ENCODE data around the gene TCF15.

Gene TCF15

DNA sequence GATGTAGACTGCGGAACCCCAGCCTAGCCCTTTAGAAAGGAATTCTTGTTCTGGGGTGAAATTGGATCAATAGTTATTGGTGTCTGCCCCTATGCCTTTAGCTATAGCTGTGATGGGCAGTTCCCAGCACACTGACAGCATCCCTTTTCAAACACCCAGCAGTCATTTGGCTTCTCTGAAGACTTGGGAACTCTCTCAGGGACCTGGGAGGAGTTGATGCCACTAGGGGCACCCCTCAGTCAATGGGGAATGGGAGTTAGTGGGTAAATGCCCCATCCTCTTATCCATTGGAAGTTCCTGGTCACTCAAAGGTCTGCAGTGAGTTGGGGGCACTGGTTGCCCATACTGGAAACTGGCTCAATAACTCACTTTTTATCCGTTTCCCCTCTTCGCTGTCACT, 34.9 kb downstream of the TCF15 start:
- Histone ChIP-seq H3K36me3 (ENCODE audit: insufficient read depth, low read length) (no peaks in the 10 kb centered on the region), H2AFZ (ENCODE audit: low read depth, low read length) (no peak overlapping the region), H3K9me3 (ENCODE audit: low read length) (no peaks in the 10 kb centered on the region), H3K27me3 (ENCODE audit: insufficient read depth, low read length) (peaks cover 37% of the 10 kb centered on the region), H3K4me3 (ENCODE audit: low read length) (no peak overlapping the region), H3K4me1 (ENCODE audit: insufficient read depth, low read length) (no peaks in the 10 kb centered on the region)

DNA sequence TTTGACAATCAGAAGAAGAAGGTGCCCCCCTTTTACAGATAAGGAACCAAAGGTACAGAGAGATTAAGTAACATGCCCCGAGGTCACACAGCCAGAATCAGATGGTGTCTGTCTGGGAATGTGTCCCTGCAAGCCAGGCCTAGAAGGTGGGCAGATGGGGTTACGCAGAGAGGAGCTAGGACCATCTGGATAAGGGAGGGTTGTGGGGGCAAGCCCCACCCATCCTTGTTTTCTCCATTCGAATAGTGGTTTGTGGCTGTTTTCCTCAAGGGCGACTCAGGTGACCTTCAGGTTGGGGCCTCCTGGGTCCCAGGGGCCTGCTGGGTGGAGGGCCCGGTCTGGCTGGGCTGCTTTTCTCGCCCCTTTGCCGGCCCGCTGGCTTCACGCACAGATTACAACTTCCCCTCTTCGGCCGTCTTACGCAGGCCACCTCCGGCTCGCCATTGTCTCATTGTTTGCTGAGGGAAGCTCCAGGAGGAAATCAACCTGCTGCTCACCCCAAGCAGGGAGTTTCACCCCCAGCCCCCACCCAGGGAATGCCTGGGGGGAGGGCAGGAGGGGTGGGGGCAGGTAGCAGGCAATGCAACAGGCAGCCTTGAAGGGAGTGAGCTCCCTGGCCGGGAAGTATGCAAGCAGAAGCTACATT, 35.7 kb downstream of the TCF15 start:
- Histone ChIP-seq H3K27me3 (ENCODE audit: insufficient read depth, low read length) (peaks cover 37% of the 10 kb centered on the region), H2AFZ (ENCODE audit: low read depth, low read length) (no peak overlapping the region), H3K36me3 (ENCODE audit: insufficient read depth, low read length) (no peaks in the 10 kb centered on the region), H3K4me3 (ENCODE audit: low read length) (no peak overlapping the region), H3K4me1 (ENCODE audit: insufficient read depth, low read length) (no peaks in the 10 kb centered on the region), H3K9me3 (ENCODE audit: low read length) (no peaks in the 10 kb centered on the region)

DNA sequence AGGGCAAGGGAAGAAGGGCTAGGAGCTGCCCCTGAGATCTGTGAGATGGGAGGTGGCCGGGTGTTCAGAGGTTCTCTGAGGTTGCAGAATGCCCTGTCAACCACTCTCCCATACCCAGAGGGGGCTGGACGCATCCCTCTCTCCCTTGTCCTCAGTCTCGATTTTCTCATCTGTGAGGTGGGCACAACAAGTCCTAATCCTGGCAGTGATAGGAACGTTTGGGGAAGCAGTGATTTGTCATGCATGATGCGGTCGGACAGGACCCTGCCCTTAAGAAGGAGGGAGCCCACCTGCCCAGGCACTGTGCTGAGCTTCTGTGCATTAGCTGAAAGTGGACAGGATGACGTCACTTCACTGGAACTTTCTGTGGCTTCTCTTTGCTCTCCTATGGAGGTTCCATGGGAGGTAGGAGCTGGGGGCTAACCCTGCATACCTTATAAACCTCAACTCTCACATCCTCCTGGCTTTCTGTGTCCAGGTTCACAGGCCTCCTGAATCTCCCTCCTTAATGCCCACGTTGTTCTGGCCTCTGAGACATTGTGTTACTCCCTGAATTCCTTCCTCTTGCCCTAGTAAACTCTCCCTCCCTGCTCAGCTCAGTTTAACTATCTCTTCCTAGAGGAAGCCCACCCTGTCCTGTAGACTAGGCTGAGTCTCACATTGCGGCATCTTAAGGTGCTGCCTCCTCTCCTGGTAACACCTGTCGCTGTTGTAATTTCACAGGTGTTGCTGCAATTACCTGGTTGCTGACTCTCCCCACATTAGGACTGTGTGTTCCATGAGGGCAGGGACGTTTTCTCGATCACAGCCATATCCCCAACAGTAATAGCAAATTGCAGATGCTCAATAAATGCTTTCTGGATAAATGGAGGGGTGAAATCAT, 36.5 kb downstream of the TCF15 start:
- H3K4me1 ChIP-seq (ENCODE audit: insufficient read depth, low read length) = no peaks in the 10 kb centered on the region
- no peak overlapping the region for H2AFZ ChIP-seq (ENCODE audit: low read depth, low read length)
- H3K9me3 ChIP-seq (ENCODE audit: low read length) = no peaks in the 10 kb centered on the region
- peaks cover 37% of the 10 kb centered on the region for H3K27me3 ChIP-seq (ENCODE audit: insufficient read depth, low read length)
- H3K4me3 ChIP-seq (ENCODE audit: low read length) = no peak overlapping the region
- H3K36me3 ChIP-seq (ENCODE audit: insufficient read depth, low read length) = no peaks in the 10 kb centered on the region

DNA sequence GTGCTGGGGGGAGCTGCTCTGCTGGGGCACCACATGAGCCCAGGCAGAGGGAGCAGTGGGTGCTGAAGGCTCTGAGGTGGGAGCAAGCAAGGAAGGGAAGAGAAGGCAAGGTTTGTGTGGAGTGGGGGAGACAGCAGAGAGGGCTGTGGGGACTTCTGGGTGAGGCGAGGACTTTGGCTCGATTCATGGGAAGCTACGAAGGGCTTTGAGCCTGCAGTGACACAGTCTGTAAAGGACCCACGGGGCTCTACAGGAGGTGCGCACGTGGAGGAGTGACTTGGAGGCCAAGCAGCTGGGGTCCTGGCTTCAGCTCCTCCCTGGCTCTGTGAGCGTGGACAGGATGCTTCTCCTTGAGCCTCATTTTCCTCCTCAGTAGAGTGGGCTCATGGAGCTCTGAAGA, 37.4 kb downstream of the TCF15 start:
- Histone ChIP-seq H3K36me3 (ENCODE audit: insufficient read depth, low read length) (no peaks in the 10 kb centered on the region), H3K27me3 (ENCODE audit: insufficient read depth, low read length) (peaks cover 37% of the 10 kb centered on the region)

DNA sequence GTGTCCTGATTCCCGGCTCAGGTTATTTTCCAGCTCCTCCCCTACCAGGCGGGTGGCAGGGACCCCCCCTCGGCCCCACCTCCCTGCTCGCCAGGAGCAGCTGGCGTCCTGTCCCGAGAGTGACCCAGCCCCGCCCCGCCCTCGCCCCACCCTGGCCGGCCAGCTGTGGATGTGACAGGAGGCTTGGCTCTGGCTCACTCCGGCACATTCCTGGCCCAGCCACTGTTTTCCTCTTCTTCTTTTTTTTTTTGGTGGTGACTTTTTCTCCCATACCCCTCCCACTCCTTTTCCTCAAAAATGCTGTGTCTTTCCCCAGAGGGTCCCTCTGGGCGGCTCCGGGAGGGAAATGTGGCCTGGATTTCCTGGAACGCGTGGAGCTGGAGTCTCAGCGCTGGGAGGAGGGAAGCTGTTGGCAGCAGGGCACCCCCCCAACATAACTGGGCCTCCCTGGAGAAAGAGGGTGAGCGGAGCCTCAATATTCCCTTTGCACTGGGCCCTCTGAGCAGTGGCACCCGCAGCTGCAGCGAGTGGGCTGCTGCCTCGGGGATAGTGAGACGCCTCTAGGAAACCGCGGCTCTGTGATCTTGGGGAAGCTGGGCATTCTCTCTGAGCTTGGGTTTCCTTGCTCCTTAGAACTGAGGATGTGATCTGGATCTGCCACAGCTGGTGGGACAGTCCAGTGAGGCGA, 38.2 kb downstream of the TCF15 start:
- H3K4me3 ChIP-seq (ENCODE audit: low read length) = no peak overlapping the region
- no peaks in the 10 kb centered on the region for H3K4me1 ChIP-seq (ENCODE audit: insufficient read depth, low read length)
- H3K9me3 ChIP-seq (ENCODE audit: low read length) = no peaks in the 10 kb centered on the region
- H3K27me3 ChIP-seq (ENCODE audit: insufficient read depth, low read length) = peaks cover 46% of the 10 kb centered on the region
- H2AFZ ChIP-seq (ENCODE audit: low read depth, low read length) = no peak overlapping the region
- H3K36me3 ChIP-seq (ENCODE audit: insufficient read depth, low read length) = no peaks in the 10 kb centered on the region

More for the DNA sequence above, 37.4 kb downstream of the TCF15 start:
- H3K4me3 ChIP-seq (ENCODE audit: low read length) = no peak overlapping the region
- no peak overlapping the region for H2AFZ ChIP-seq (ENCODE audit: low read depth, low read length)
- H3K4me1 ChIP-seq (ENCODE audit: insufficient read depth, low read length) = no peaks in the 10 kb centered on the region
- no peaks in the 10 kb centered on the region for H3K9me3 ChIP-seq (ENCODE audit: low read length)

DNA sequence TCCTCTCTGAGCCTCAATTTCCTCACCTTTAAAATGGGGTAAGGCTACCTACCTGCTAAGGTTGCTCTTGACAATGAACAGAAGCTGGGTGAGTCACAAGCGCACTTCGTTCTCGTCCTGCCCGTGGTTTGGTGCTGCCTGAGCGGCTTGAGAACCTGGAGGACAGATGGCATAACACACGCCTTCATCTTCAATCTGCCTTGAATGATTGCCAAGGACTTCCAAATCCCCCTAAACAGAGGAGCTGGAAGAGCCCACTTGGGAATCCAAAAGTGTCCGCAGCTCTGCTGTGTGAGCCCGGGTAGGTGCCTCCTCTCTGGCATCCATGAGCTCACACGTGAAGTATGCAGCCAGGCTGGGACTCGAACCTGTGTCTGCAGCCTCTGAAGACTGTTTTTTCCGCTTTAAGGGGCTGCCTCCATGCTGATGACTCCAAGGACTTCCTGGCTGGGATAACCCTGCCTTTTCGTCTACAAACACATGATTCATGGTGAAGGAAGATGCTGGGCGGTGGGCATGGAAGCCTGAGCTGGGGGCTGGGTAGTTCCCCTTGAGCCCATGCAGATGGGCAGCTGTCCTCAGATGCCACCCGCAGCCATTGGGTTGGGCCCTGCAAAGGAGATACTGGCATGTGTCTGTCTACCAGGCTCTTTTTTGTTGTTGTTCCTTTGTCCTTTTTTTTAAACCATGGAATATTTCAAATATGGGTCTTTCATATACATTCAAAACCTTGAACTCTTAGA, 41.3 kb downstream of the TCF15 start:
- no peak overlapping the region for H2AFZ ChIP-seq (ENCODE audit: low read depth, low read length)
- peaks cover 34% of the 10 kb centered on the region for H3K27me3 ChIP-seq (ENCODE audit: insufficient read depth, low read length)
- no peaks in the 10 kb centered on the region for H3K9me3 ChIP-seq (ENCODE audit: low read length)
- H3K4me1 ChIP-seq (ENCODE audit: insufficient read depth, low read length) = no peaks in the 10 kb centered on the region
- H3K36me3 ChIP-seq (ENCODE audit: insufficient read depth, low read length) = no peaks in the 10 kb centered on the region
- no peak overlapping the region for H3K4me3 ChIP-seq (ENCODE audit: low read length)

DNA sequence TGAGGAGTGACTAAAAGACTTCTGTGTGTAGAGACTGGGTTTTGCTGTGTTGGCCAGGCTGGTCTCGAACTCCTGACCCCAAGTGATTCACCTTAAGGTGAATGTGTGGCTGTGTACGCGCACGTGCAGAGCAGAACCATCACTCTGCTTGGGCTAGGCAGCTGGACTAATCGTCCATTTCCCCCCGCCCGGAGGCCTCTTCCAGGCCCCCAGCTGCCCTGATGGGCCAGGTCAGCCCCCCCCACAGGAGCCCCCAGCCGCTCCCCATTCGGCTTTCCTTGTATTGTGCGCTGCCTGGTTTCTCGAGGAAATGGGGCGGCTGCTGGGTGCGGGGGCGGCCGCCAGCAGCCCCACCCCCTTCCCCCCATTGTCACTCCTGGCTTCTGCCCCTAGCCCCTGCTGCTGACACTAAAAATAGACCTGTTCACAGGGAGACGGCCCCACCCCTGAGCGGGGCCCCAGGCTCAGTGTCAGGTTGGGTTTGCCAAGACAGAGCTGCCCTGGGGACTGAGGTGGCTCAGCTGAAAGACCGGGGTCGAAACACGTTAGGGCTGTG, 41.9 kb downstream of the TCF15 start:
- Histone ChIP-seq H3K36me3 (ENCODE audit: insufficient read depth, low read length) (no peaks in the 10 kb centered on the region), H3K9me3 (ENCODE audit: low read length) (no peaks in the 10 kb centered on the region), H3K4me1 (ENCODE audit: insufficient read depth, low read length) (no peaks in the 10 kb centered on the region), H2AFZ (ENCODE audit: low read depth, low read length) (no peak overlapping the region), H3K4me3 (ENCODE audit: low read length) (no peak overlapping the region), H3K27me3 (ENCODE audit: insufficient read depth, low read length) (peaks cover 34% of the 10 kb centered on the region)

DNA sequence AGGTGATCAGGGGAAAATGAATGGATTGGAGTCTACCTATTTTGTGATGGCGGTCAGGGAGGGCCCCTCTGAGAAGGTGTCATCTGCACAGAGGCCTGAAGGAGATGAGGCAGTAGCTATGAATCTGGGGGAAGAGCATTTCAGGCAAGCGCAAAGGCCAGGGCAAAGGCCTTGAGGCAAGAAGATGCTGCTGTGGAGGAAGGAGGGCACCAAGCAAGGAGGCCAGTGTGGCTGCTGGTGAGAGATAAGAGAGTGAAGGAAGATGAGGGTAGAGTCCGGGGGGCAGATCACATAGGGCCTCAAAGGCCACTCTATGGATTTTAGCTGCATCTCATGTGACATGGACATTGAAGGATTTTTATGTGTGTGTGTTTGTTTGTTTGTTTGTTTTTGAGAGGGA, 45.9 kb downstream of the TCF15 start:
- no peaks in the 10 kb centered on the region for H3K36me3 ChIP-seq (ENCODE audit: insufficient read depth, low read length)
- H3K27me3 ChIP-seq (ENCODE audit: insufficient read depth, low read length) = peaks cover 23% of the 10 kb centered on the region
- no peak overlapping the region for H2AFZ ChIP-seq (ENCODE audit: low read depth, low read length)
- no peak overlapping the region for H3K4me3 ChIP-seq (ENCODE audit: low read length)
- no peaks in the 10 kb centered on the region for H3K4me1 ChIP-seq (ENCODE audit: insufficient read depth, low read length)
- no peaks in the 10 kb centered on the region for H3K9me3 ChIP-seq (ENCODE audit: low read length)

DNA sequence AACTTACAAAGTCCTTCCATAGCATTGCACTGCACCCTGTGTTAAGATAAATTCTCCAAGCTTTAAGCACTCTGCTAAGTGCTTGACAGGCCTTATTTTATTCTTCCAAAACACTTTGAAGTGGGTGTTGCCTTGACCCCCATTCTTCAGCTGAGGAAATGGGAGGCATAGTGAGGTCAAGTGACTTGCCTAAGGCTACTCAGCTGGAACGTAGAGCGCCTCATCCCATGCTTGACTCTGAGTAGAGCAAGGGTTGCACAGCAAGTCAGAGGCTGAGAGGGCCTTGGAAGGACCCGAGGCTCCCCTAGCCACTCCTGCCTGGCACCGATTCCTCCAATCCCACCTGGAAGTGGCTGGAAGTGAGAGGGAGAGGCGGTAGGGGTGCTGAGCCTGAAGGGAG, 46.9 kb downstream of the TCF15 start:
- H3K4me1 ChIP-seq (ENCODE audit: insufficient read depth, low read length) = no peaks in the 10 kb centered on the region
- H3K4me3 ChIP-seq (ENCODE audit: low read length) = no peak overlapping the region
- no peak overlapping the region for H2AFZ ChIP-seq (ENCODE audit: low read depth, low read length)
- no peaks in the 10 kb centered on the region for H3K36me3 ChIP-seq (ENCODE audit: insufficient read depth, low read length)
- H3K27me3 ChIP-seq (ENCODE audit: insufficient read depth, low read length) = peaks cover 25% of the 10 kb centered on the region
- H3K9me3 ChIP-seq (ENCODE audit: low read length) = no peaks in the 10 kb centered on the region

DNA sequence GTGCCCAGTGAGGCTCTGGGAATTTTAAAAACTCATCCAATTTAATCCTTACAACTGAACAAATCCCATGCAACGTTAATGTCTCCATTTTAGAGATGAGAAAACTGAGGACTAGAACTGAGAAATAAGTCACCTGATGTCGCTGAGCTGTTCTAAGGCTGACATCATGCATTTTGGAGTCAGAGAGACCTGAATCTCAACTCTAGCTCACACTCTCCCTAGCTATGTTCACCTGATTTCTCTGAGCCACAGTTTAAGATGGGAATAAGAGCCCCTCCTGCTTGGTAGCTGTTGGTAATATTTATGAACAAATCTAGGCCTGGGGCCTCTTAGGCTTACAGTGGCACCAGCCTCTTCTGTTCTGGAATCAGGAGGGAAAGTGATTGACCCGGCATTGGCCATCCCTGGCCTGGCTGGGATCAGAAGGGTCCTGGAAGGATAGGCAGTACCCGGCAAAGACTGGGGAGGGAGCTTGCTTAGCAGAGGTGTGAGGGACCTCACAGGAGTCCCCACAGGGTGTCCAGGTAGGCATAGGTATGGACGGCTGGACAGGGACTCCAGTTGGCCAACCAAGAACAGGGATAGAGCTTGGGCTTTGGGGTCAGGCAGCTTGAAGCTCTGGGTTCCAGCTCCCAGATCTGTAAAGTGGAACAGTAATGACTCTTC, 47.7 kb downstream of the TCF15 start:
- Histone ChIP-seq H3K36me3 (ENCODE audit: insufficient read depth, low read length) (no peaks in the 10 kb centered on the region), H3K27me3 (ENCODE audit: insufficient read depth, low read length) (peaks cover 25% of the 10 kb centered on the region), H3K4me3 (ENCODE audit: low read length) (no peak overlapping the region), H2AFZ (ENCODE audit: low read depth, low read length) (no peak overlapping the region), H3K9me3 (ENCODE audit: low read length) (no peaks in the 10 kb centered on the region), H3K4me1 (ENCODE audit: insufficient read depth, low read length) (no peaks in the 10 kb centered on the region)

DNA sequence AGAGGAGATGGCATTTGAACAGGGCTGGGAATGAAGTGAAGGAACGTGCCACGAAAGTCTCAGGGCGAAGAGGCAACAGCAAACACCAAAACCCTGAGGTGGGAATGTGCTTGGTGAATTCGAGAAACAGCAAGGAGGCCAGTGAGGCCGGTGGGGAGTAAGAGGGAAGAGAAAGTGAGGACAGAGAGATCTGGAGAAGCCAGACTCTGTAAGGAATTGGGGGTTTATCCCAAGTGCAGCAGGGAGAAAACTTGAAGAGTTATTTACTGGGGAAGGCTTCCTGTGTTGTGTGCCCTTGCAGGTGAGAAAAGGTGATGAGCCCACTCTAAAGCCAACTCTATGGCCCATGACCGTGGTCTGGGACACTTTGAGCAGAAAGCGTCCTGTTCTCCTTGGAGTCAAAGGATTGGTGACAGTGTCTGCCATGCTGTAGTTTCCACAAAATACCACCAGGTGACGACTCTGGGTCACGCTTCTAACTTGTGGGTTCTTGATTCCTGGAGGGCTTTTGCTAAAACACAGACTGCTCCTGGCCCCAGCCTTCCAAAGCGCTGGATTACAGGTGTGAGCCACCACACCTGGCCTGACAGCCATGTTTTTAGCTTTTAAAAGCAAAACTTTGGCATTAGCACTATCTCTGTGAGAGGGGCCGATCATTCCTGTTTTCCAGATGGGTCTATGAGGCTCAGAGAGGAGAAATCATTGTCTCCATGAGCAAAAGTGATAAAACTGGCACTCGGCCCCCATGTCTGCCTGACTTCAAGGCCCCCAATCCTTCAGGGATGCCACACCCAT, 48.5 kb downstream of the TCF15 start:
- peaks cover 20% of the 10 kb centered on the region for H3K27me3 ChIP-seq (ENCODE audit: insufficient read depth, low read length)
- no peak overlapping the region for H3K4me3 ChIP-seq (ENCODE audit: low read length)
- H2AFZ ChIP-seq (ENCODE audit: low read depth, low read length) = no peak overlapping the region
- no peaks in the 10 kb centered on the region for H3K36me3 ChIP-seq (ENCODE audit: insufficient read depth, low read length)
- no peaks in the 10 kb centered on the region for H3K9me3 ChIP-seq (ENCODE audit: low read length)
- no peaks in the 10 kb centered on the region for H3K4me1 ChIP-seq (ENCODE audit: insufficient read depth, low read length)

DNA sequence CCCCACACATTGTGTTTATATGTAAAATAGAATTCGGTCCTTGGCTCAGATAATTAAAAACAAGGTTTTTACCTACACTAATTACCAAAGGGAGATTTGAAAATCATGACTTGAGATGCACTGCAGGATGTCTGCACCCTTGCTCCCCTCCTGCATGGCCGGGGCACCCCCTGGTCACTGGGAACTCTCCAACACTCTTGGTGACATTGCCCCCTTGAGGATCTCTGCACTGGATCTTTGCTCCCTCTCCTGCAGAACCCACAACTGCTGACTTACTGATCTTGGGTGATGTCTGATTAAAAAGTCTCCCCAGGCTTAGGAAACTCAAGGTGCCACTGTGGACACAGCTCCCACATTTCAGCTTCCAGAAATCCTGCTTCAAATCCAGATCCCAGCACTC, 49.4 kb downstream of the TCF15 start:
- H3K4me1 ChIP-seq (ENCODE audit: insufficient read depth, low read length) = no peaks in the 10 kb centered on the region
- no peaks in the 10 kb centered on the region for H3K36me3 ChIP-seq (ENCODE audit: insufficient read depth, low read length)
- no peaks in the 10 kb centered on the region for H3K9me3 ChIP-seq (ENCODE audit: low read length)
- H2AFZ ChIP-seq (ENCODE audit: low read depth, low read length) = no peak overlapping the region
- peaks cover 23% of the 10 kb centered on the region for H3K27me3 ChIP-seq (ENCODE audit: insufficient read depth, low read length)
- no peak overlapping the region for H3K4me3 ChIP-seq (ENCODE audit: low read length)
